ENCODE results near the gene SCGB1D4.
"Not testable (repeated sequence)": the region's sequence is repeated elsewhere in the genome, so short reads cannot be mapped to it uniquely, and the experiment has no call there.

Gene SCGB1D4

DNA sequence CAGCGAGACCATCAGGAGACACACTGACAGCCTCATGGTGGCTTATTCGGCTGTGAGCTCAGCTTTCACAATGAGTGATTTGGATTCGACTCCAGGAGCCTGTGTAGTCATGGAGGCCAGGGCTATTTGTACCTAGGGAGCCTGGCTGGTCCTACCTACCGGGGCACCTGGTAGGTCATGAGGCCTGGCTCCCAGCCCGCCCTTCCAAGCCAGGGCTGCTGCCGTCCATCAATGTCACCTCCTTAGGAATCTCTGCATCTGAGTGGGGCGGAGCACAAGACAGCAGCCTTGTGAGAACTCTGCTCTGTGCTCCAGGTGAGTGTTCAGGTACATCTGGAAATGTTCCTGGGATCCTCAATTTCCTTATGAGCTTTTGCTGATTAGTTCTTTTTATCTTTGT lies at the start of gene SCGB1D4:
SCGB1D4 (minus strand) TSS at position 101 of the 400 bp plus-strand sequence; CDS start at position 36, 65 bp downstream.
- no peak within 1 kb of the TSS for H3K4me3 ChIP-seq (ENCODE audit: low read length)
- TF ChIP-seq ZNF274 (IDR thresholded peaks at IDR 0.05; ENCODE audit: low read depth, low read length), result no peak

DNA sequence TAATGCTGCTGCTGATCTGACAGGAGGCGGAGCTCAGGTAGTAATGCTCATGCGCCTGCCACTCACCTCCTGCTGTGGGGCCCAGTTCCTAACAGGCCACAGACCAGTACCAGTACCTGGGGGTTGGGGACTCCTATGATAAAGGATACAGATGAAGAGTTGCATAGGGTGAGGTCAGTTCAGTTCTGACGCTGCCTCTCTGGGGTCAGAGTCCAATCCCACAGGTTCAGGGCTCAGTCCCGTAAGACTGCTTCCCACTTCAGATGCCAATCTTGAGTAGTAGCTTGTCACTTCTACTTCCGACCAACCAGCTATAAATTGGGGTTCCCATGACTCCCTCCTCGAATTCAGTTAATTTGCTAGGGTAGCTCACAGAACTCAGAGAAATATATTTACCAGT lies 47.0 kb upstream of the SCGB1D4 start:
- H3K4me3 ChIP-seq (ENCODE audit: low read length), result no peak overlapping the region
- no peak for TF ChIP-seq ZNF274 (IDR thresholded peaks at IDR 0.05; ENCODE audit: low read depth, low read length)

GRCh38 chr11:62344210-62344609 lies 45.3 kb upstream of the SCGB1D4 start:
- no peak overlapping the region for H3K4me3 ChIP-seq (ENCODE audit: low read length)
- no peak for TF ChIP-seq ZNF274 (IDR thresholded peaks at IDR 0.05; ENCODE audit: low read depth, low read length)

- not testable (repeated sequence) for H3K4me3 ChIP-seq (ENCODE audit: low read length)
Measured at GRCh38 chr11:62343646-62344190, 44.8 kb upstream of the SCGB1D4 start.

- TF ChIP-seq ZNF274 (IDR thresholded peaks at IDR 0.05; ENCODE audit: low read depth, low read length), result no peak
- no peak overlapping the region for H3K4me3 ChIP-seq (ENCODE audit: low read length)
Measured at GRCh38 chr11:62341588-62341987, 42.7 kb upstream of the SCGB1D4 start.

GRCh38 chr11:62340269-62340901 lies 41.5 kb upstream of the SCGB1D4 start:
- TF ChIP-seq ZNF274 (IDR thresholded peaks at IDR 0.05; ENCODE audit: low read depth, low read length), result no peak
- no peak overlapping the region for H3K4me3 ChIP-seq (ENCODE audit: low read length)

DNA sequence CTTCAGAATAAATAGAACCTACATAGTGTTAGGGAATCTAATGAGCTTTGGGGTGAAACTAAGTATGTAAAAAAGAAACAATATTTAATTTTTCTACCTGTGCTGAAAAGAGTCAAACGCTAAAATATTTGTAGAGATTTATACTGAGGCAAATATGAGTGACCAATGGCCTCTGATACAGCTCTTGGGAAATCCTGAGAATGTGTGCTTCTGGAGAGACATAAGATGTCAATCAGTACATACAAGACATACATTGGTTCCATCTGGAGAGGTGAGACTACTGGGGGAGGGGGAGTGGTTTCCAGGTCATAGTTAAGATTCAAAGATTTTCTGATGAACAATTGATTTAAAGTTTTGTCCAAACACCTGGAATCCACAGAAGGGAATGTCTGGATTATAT lies 39.3 kb upstream of the SCGB1D4 start:
- TF ChIP-seq ZNF274 (IDR thresholded peaks at IDR 0.05; ENCODE audit: low read depth, low read length), result no peak
- H3K4me3 ChIP-seq (ENCODE audit: low read length), result peak overlapping the region; percentile 56; the same call in 1 of the 2 replicates

- H3K4me3 ChIP-seq (ENCODE audit: low read length), result peak within 1 kb of the TSS; percentile 56
- TF ChIP-seq ZNF274 (IDR thresholded peaks at IDR 0.05; ENCODE audit: low read depth, low read length), result no peak
Measured at GRCh38 chr11:62337303-62338181, 38.7 kb upstream of the SCGB1D4 start, which contains the start of gene ASRGL1. TSS of gene ASRGL1 (plus strand) at chr11:62337448. CDS start at chr11:62337978, 530 bp downstream.

DNA sequence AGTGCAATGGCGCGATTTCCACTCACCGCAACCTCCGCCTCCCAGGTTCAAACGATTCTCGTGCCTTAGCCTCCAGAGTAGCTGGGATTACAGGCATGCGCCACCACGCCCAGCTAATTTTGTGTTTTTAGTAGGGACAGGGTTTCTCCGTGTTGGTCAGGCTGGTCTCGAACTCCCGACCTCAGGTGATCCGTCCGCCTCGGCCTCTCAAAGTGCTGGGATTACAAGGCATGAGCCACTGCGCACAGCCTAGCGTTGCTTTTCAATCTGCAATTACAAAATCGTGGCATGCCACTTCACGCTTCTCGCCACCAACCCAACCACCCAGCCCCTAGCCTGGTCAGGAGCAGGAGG lies 38.1 kb upstream of the SCGB1D4 start:
- peak overlapping the region; percentile 56; the same call in 1 of the 2 replicates for H3K4me3 ChIP-seq (ENCODE audit: low read length)

GRCh38 chr11:62333768-62334167 lies 34.9 kb upstream of the SCGB1D4 start:
- TF ChIP-seq ZNF274 (IDR thresholded peaks at IDR 0.05; ENCODE audit: low read depth, low read length), result no peak
- H3K4me3 ChIP-seq (ENCODE audit: low read length), result no peak overlapping the region

DNA sequence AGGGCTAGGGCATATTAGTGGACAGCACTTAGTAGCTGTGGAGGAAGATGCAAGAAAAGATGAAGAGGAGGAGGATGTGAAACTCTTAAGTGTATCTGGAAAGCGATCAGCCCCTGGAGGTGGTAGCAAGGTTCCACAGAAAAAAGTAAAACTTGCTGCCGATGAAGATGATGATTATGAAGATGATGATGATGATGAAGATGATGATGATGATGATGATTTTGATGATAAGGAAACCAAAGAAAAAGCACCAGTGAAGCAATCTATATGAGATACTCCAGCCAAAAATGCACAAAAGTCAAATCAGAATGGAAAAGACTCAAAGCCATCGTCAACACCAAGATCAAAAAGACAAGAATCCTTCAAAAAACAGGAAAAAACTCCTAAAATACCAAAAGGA lies 32.4 kb upstream of the SCGB1D4 start:
- not testable (repeated sequence) for H3K4me3 ChIP-seq (ENCODE audit: low read length)

GRCh38 chr11:62327541-62327940 lies 28.7 kb upstream of the SCGB1D4 start:
- not testable (repeated sequence) for H3K4me3 ChIP-seq (ENCODE audit: low read length)

DNA sequence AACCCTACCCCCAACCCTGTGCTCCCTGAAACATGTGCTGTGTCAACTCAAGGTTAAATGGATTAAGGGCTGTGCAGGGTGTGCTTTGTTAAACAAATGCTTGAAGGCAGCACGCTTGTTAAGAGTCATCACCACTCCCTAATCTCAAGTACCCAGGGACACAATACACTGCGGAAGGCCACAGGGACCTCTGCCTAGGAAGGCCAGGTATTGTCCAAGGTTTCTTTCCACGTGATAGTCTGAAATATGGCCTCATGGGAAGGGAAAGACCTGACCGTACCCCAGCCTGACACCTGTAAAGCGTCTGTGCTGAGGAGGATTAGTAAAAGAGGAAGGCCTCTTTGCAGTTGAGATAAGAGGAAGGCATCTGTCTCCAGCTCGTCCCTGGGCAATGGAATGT lies 27.8 kb upstream of the SCGB1D4 start:
- not testable (repeated sequence) for H3K4me3 ChIP-seq (ENCODE audit: low read length)

GRCh38 chr11:62325781-62326180 lies 26.9 kb upstream of the SCGB1D4 start:
- H3K4me3 ChIP-seq (ENCODE audit: low read length), result not testable (repeated sequence)

GRCh38 chr11:62324731-62325556 lies 26.1 kb upstream of the SCGB1D4 start:
- TF ChIP-seq ZNF274 (IDR thresholded peaks at IDR 0.05; ENCODE audit: low read depth, low read length), result no peak
- no peak overlapping the region for H3K4me3 ChIP-seq (ENCODE audit: low read length)
